Activated CD8-positive, alpha-beta memory T cell treated with anti-CD3 and anti-CD28 coated beads, Interleukin-2, amount 50 U/mL, for 48 hours (primary cell): Measurements from ENCODE around the gene LDLRAD2.
"Not testable (repeated sequence)": the region's sequence is repeated elsewhere in the genome, so short reads cannot be mapped to it uniquely, and the experiment has no call there.

Source experiments
- DNase-seq: peaks from one replicate; pipeline ENCODE4 v3.0.0-alpha.2; 2020

Gene LDLRAD2

DNA sequence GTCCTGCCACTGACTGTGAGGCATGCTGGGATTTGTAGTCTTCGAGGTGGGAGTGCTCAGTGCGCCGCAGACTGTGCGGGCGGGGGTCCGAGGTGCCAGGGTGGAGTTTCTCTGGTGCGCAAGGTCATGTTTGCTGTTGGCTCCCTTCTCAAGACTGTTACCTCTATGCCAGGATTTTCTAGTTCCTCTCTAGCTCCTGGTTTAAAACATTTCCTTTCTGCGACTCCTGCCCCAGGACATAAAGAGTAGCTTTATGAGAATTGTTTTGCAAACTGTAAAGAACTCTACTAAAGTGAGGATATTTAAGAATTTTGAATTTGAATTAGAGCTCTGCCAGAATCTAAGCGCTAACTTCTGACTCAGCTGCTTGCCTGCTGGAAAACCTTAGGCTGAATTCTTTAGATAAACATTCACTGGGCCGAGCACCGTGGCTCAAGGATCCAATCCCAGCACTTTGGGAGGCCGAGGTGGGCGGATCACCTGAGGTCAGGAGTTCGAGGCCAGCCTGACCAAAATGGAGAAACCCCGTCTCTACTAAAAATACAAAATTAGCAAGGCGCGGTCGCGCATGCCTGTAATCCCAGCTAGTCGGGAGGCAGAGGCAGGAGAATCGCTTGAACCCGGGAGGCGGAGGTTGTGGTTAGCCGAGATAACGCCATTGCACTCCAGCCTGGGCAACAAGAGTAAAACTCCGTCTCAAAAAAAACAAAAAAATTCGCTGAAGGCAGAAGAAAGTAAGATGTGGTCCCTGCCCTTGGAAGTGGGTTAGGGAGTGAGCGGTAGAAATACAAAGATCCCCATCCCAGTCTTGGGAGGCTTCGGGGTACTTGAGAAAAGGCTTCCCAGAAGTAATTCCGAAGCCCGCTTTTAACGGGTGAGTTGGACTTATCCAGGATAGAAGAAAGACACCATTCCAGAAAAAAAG is 28.1 kb upstream of the LDLRAD2 start:
- DNase-seq = no peak

GRCh38 chr1:21785764-21786163 is 26.3 kb upstream of the LDLRAD2 start:
- DNase-seq = not testable (repeated sequence)

GRCh38 chr1:21786640-21787039 is 25.4 kb upstream of the LDLRAD2 start:
- DNase-seq = no peak

GRCh38 chr1:21793104-21793503 is 19.0 kb upstream of the LDLRAD2 start:
- no peak for DNase-seq

- no peak for DNase-seq
Measured at GRCh38 chr1:21794656-21795055, 17.4 kb upstream of the LDLRAD2 start.

DNA sequence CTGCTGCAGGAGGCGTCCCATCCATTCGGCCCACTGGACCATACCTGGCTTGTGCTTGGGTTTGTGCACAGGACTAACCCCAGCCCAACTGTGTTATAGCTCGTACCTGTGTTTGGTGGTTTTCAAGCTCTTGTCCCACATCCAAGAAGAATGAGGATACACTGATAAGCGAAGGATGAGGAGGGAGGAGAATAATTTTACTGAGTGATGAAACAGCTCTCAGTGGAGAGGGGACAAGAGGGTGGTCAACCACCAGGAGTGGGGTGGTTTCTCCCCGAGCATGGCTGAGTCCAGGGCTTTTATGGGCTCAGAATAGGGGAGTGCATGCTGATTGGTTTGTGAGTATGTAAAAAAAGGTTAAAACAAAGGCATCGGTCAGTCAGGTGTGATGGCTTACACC is 17.0 kb upstream of the LDLRAD2 start:
- DNase-seq = no peak

DNA sequence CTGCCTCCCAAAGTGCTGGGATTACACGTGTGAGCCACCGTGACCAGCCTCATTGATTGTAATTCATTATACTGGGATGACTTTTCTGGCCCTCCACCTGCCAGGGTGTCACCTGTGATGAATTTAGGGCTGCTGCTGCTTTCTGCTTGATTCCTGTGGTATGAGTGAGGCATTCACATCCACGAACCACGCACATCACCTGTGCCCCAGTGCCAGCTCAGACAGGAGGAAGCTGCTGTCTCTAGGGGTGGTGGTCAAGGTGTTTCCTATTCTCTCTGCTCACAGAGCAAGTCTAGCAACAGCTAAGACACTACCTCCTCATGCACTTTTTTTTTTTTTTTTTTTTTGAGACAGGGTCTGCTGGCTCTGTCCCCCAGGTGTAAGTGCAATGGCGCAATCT is 12.3 kb upstream of the LDLRAD2 start:
- no peak for DNase-seq

- DNase-seq = no peak
Measured at GRCh38 chr1:21801100-21801499, 11.0 kb upstream of the LDLRAD2 start.

GRCh38 chr1:21804536-21804935 is 7.5 kb upstream of the LDLRAD2 start:
- DNase-seq = no peak

- no peak for DNase-seq
Measured at GRCh38 chr1:21813542-21813941, 1.5 kb downstream of the LDLRAD2 start.

GRCh38 chr1:21814241-21814918 is 2.3 kb downstream of the LDLRAD2 start:
- peak; percentile 77 for DNase-seq

- DNase-seq = no peak
Measured at GRCh38 chr1:21814981-21815582, 3.0 kb downstream of the LDLRAD2 start.

DNA sequence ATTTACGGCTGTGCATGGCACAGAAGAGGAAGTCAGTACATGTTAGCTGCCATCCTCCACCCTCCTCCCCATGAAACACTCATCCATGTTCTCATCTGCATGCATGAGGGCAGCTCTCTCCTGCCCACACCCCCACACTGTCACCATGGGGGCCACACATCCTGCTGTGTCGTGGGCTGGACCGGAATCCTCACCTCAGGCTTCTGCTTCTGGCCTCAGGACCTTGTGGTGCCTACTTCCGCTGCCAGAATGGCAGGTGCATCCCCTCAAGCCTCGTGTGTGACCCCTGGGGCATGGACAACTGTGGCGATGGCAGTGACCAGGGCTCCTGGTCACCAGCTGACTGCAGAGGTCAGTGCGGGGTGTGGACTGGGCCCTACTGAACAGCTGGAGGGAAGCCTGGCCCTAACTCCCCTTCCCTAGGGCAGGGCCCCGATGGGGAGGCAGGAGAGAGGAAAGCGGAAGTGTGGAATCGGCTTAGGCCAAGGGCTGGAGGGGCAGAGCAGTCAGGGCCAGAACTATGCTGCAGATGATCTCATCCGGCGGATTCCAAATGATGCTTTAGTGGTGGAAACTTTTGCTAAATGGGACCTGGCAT is 3.8 kb downstream of the LDLRAD2 start:
- no peak for DNase-seq

GRCh38 chr1:21816602-21817302 is 4.7 kb downstream of the LDLRAD2 start:
- no peak for DNase-seq

- peak; percentile 72 for DNase-seq
Measured at GRCh38 chr1:21818656-21819055, 6.6 kb downstream of the LDLRAD2 start.

GRCh38 chr1:21820597-21821232 is 8.7 kb downstream of the LDLRAD2 start:
- no peak for DNase-seq

DNA sequence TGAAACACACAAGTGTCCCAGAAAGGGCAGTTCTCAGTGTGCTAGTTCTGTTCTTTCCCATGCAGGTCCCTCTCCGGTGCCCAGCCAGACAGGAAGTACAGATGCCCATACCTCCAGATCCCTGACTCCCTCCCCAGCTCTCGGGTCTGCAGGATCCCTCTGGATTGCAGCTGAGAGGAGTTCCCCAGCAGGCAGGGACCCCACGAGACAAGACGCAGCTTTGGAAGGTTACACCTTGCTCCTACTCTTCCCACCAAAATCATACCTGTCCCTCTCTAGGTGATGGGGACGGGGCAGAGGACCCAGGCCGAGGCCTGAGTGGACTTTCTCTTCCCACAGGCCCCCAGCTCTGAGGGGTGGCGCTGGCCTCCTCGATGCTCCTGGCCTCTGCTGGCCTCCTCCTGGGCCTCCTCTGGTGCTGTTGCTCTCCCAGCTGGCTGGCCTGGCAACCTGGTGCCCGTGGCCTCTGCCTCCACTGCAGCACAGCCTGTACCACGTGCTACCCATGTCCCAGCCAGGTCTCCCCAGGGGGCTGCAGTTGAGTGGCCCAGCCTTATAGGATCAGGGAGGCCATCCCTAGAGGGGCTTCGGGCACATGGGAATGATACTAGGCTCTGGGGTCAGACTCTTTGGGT is 9.4 kb downstream of the LDLRAD2 start:
- DNase-seq = no peak

GRCh38 chr1:21822349-21822748 is 10.3 kb downstream of the LDLRAD2 start:
- no peak for DNase-seq

DNA sequence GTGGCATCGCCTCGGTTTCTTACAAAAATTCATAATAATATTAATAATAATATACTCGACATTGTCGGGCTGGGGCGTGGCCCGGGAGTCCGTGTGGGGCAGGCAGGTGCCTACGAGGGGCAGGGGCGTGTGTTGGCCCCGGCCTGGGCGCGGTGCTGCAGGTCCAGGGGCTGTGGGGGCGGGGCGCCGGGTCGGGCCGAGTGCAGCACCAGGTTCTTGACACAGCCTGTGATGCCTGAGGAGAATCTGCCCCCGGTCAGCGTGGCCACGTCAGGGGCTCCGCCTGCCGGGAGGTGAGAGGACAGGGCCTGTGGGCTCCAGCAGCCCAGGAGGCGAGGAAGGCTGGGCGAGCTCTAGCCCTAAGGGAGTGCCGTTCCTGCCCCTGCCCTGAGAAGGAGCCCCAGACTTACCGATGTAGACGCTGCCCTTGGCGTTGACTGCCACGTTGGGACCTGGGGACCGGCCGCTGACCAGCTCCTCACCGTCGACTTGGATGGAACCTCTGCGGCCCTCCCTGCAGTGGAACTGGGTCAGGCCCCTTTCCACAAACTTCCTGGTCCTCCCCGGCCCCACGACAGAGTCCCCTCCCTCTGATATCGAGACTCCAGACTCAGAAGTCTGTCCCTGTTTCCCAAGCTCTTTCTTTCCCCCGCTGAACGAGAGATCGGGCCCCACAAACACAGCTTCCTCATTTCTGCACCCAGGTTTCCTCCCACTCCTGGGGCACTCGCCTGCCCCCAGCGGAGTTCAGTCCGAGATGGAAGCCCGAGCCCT is 11.3 kb downstream of the LDLRAD2 start:
- no peak for DNase-seq

DNA sequence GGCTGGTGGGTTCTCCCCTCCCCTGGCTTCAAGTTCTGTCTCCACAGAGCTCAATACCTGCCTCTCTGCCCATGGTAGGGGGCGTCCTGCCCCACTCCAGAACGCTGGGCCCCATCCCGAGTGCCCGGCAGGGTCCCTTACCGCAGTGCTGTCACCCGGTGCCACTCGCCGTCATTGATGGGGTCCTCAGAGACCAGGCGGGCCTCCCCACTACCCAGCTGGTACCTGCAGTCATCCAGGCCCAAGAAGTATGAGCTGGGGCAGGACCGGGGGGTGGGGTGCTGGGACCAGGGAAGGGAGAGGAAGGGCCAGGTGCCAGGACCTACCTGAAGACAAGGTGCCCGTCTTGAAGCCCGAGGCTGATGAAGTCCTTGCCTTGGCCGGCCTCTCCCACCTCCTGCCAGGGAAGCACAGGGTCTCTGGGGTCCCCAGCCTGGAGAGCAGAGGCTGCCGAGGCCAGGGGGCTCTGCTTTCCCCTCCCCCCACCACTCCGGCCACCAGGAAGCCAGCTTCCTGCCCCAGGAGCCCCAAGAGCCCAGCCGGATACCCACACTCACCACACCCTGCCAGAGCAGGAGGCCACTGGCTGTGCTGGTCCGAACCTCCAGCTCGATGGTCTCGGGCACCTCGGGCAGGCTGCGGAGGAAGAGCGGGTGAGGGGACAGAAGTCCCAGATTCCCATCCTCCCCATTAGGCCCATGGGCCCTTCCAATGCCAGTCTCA is 12.1 kb downstream of the LDLRAD2 start:
- DNase-seq = no peak
